ENCODE data around the gene PROKR2. TPM values are rescaled to one million over a fixed set of nuclear protein-coding genes. Genes with fewer than 3 reads are reported as not detected.

The PROKR2 gene
- not detected for total RNA-seq
- not detected for polyA plus RNA-seq (2013, experiment 1 of 2)
- polyA plus RNA-seq (2013, experiment 2 of 2), result not detected
- long read RNA-seq, experiment 1, result 0 reads
- long read RNA-seq, experiment 2, result 0 reads
- long read RNA-seq, experiment 3, result 0 reads
- long read RNA-seq, experiment 4, result 0 reads

DNA sequence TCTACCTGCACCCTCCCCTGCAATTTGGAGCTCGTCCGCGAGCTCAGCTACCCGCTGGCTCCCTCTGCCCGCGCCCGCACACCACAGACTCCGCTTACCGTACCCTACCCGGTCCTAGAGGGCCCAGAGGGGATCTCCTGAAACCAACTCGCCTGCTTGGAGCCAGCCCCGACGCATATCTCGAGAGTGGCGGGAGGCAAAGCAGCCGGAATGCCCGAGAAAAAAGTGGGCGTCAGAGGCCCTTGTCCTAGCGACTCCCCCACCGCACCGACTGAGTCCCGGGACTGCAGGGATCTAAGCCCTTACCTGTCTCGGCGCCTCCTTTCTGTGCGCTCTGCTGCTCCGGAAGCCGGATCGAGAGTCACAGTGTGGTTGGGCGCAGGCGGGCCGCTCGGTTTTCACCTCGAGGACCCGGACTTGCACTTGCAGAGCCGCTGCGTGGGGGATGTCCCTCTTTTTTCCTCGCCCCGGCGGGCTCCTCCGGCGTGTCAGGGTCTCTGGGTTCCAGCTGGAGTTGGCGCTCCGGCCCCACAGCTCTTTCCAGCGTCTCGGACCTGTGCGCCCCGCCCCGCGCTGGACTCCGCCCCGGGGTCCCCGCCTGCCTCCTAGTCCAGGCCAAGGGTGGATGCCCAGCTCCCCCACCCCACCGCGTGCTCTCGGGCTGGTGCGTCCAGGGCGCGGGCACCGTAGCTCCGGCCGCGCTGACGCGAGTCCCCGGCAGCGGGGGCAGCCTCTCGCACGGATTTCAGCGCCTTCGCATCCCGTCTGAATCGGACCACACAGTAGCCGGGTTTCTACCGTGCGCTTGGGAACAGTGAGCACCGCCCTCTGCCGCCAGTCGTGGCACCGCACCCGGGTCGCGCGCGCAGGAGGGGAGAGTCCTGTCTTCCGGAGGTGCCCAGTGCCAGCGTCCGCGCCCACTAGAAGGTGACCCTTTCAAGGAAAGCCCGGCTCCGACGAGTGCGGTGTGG lies at the start of gene PROKR2:
Gene PROKR2 (minus strand): TSS at position 767 of the 971 bp plus-strand sequence. CDS start 2,585 bp downstream, outside the sequence.
- H3K4me3 ChIP-seq (ENCODE audit: low read length), result peak within 1 kb of the TSS; percentile 81
- no peak within 1 kb of the TSS for H3K27ac ChIP-seq (ENCODE audit: low read depth, low read length)
- DNase-seq, result peak; percentile 91
- TF ChIP-seq CTCF (conservative IDR thresholded peaks at IDR 0.05), result peak; percentile 68
- WGBS, 2 experiments (ENCODE audit: insufficient coverage in 1 of 2, insufficient read length in 1 of 2), result 0 to 1% methylated on average over 42 to 92 of the region's 92 CpGs
- H3K27ac Mint-ChIP-seq, result no peak within 1 kb of the TSS
- H3K4me1 ChIP-seq (ENCODE audit: control insufficient read depth, insufficient read depth, low read length), result no peaks in the 10 kb centered on the region
- H3K27me3 ChIP-seq (ENCODE audit: control insufficient read depth, insufficient read depth, low read length, poor library complexity, severe bottlenecking), result peaks cover 76% of the 10 kb centered on the region
- no peaks in the 10 kb centered on the region for H3K9me3 ChIP-seq (ENCODE audit: control insufficient read depth, low read length)
- no peaks in the 10 kb centered on the region for H3K36me3 ChIP-seq (ENCODE audit: control insufficient read depth, insufficient read depth, low read length)
- peaks cover 2% of the 10 kb centered on the region for H3K4me1 Mint-ChIP-seq
- H3K9ac ChIP-seq (ENCODE audit: extremely low read depth, low read length, poor library complexity, severe bottlenecking), result no peak within 1 kb of the TSS
- peaks cover 70% of the 10 kb centered on the region for H3K27me3 Mint-ChIP-seq (ENCODE audit: insufficient read depth)
- H3K4me3 Mint-ChIP-seq, result peak within 1 kb of the TSS; percentile 65
- no peaks in the 10 kb centered on the region for H3K36me3 Mint-ChIP-seq (ENCODE audit: low read depth)
- H3K9me3 Mint-ChIP-seq, result peaks cover under 1% of the 10 kb centered on the region

GRCh38 chr20:5364997-5365597 lies 48.3 kb upstream of the PROKR2 start:
- no peak for TF ChIP-seq CTCF (conservative IDR thresholded peaks at IDR 0.05)
- WGBS, 2 experiments (ENCODE audit: insufficient coverage in 1 of 2, insufficient read length in 1 of 2), result 82 to 88% methylated on average over 3 of the region's 3 CpGs
- no peak overlapping the region for H3K27ac Mint-ChIP-seq
- Histone ChIP-seq H3K4me3 (ENCODE audit: low read length) (peak overlapping the region; percentile 4), H3K9me3 (ENCODE audit: control insufficient read depth, low read length) (peaks cover 24% of the 10 kb centered on the region), H3K36me3 (ENCODE audit: control insufficient read depth, insufficient read depth, low read length) (no peaks in the 10 kb centered on the region), H3K9ac (ENCODE audit: extremely low read depth, low read length, poor library complexity, severe bottlenecking) (no peak overlapping the region), H3K27ac (ENCODE audit: low read depth, low read length) (no peak overlapping the region), H3K27me3 (ENCODE audit: control insufficient read depth, insufficient read depth, low read length, poor library complexity, severe bottlenecking) (no peaks in the 10 kb centered on the region), H3K4me1 (ENCODE audit: control insufficient read depth, insufficient read depth, low read length) (no peaks in the 10 kb centered on the region)
- no peaks in the 10 kb centered on the region for H3K36me3 Mint-ChIP-seq (ENCODE audit: low read depth)
- H3K4me1 Mint-ChIP-seq, result no peaks in the 10 kb centered on the region
- H3K4me3 Mint-ChIP-seq, result no peak overlapping the region
- DNase-seq, result no peak
- H3K9me3 Mint-ChIP-seq, result peaks cover 36% of the 10 kb centered on the region
- no peaks in the 10 kb centered on the region for H3K27me3 Mint-ChIP-seq (ENCODE audit: insufficient read depth)

GRCh38 chr20:5364136-5364821 lies 47.5 kb upstream of the PROKR2 start:
- Histone ChIP-seq H3K27ac (ENCODE audit: low read depth, low read length) (no peak overlapping the region), H3K4me3 (ENCODE audit: low read length) (no peak overlapping the region), H3K36me3 (ENCODE audit: control insufficient read depth, insufficient read depth, low read length) (no peaks in the 10 kb centered on the region), H3K9me3 (ENCODE audit: control insufficient read depth, low read length) (peaks cover 24% of the 10 kb centered on the region), H3K4me1 (ENCODE audit: control insufficient read depth, insufficient read depth, low read length) (no peaks in the 10 kb centered on the region), H3K9ac (ENCODE audit: extremely low read depth, low read length, poor library complexity, severe bottlenecking) (no peak overlapping the region), H3K27me3 (ENCODE audit: control insufficient read depth, insufficient read depth, low read length, poor library complexity, severe bottlenecking) (no peaks in the 10 kb centered on the region)
- no peak for TF ChIP-seq CTCF (conservative IDR thresholded peaks at IDR 0.05)
- 86 to 89% methylated on average over 4 of the region's 4 CpGs for WGBS, 2 experiments (ENCODE audit: insufficient coverage in 1 of 2, insufficient read length in 1 of 2)
- peaks cover 39% of the 10 kb centered on the region for H3K9me3 Mint-ChIP-seq
- no peaks in the 10 kb centered on the region for H3K36me3 Mint-ChIP-seq (ENCODE audit: low read depth)
- no peak for DNase-seq
- H3K27me3 Mint-ChIP-seq (ENCODE audit: insufficient read depth), result no peaks in the 10 kb centered on the region
- no peaks in the 10 kb centered on the region for H3K4me1 Mint-ChIP-seq
- no peak overlapping the region for H3K27ac Mint-ChIP-seq
- H3K4me3 Mint-ChIP-seq, result no peak overlapping the region
